MCF 10A (cell line): ENCODE measurements around the gene KCNH4. TPM values are rescaled to one million over a fixed set of nuclear protein-coding genes. Genes with fewer than 3 reads are reported as not detected.

Experiments
- BruUV-seq: library from RNA; stranded (reverse); fragments of 400-500 nt; replicated peaks from 2 replicates; lab custom pipeline; 2021; lab: Mats Ljungman, UMichigan
- CTCF ChIA-PET: fragments of 300-600 bp; sonication (Branson Sonifier 250); formaldehyde crosslinking; extraction: SDS; loops from one replicate; lab custom pipeline; 2021; ENCODE audit warnings: antibody characterized with exemption, inconsistent platforms; lab: Yijun Ruan, JAX
- POLR2A ChIA-PET: fragments of 300-600, 350-650 bp; sonication (Branson Sonifier 250); formaldehyde crosslinking; extraction: SDS; loops from one replicate; lab custom pipeline; 2020; ENCODE audit warnings: antibody characterized with exemption, inconsistent platforms; lab: Yijun Ruan, JAX
- DNase-seq: peaks from one replicate; pipeline ENCODE4 v3.0.0-alpha.2; 2018; ENCODE audit not compliant: unreplicated experiment
- H3K27ac Mint-ChIP-seq: one replicate; pipeline ENCODE4 v1.8.0; 2022; ENCODE audit warnings: mild to moderate bottlenecking, low read depth, mixed read lengths; ENCODE audit not compliant: unreplicated experiment
- H3K27me3 Mint-ChIP-seq: one replicate; pipeline ENCODE4 v1.8.0; 2022; ENCODE audit warnings: mixed read lengths; ENCODE audit not compliant: insufficient read depth, unreplicated experiment
- H3K36me3 Mint-ChIP-seq: one replicate; pipeline ENCODE4 v1.8.0; 2022; ENCODE audit warnings: mild to moderate bottlenecking, moderate library complexity, mixed read lengths; ENCODE audit not compliant: insufficient read depth, unreplicated experiment
- H3K4me1 Mint-ChIP-seq: one replicate; pipeline ENCODE4 v1.8.0; 2022; ENCODE audit warnings: mixed read lengths; ENCODE audit not compliant: insufficient read depth, unreplicated experiment
- H3K4me3 Mint-ChIP-seq: one replicate; pipeline ENCODE4 v1.8.0; 2022; ENCODE audit warnings: mild to moderate bottlenecking, moderate library complexity, mixed read lengths; ENCODE audit not compliant: unreplicated experiment
- H3K9me3 Mint-ChIP-seq: one replicate; pipeline ENCODE4 v1.8.0; 2022; ENCODE audit warnings: mixed read lengths; ENCODE audit not compliant: unreplicated experiment
- intact Hi-C: fragments of 100-400 bp; cut with micrococcal nuclease; formaldehyde crosslinking; loops from 2 replicates; pipeline ENCODE4 v1.14.1; 2022
- total RNA-seq: library from RNA; stranded (reverse); gene quantifications from 2 replicates; pipeline ENCODE4 v1.2.3, GENCODE V29; 2022
- TF ChIP-seq, protein P1 (sequence below): fragments of 200-600 bp; IDR thresholded peaks from one replicate; pipeline ENCODE4 v1.8.0; 2022; ENCODE audit warnings: antibody characterized with exemption, mild to moderate bottlenecking; ENCODE audit not compliant: unreplicated experiment

The KCNH4 gene
- total RNA-seq, 1 experiment from 2014 or later = not detected

DNA sequence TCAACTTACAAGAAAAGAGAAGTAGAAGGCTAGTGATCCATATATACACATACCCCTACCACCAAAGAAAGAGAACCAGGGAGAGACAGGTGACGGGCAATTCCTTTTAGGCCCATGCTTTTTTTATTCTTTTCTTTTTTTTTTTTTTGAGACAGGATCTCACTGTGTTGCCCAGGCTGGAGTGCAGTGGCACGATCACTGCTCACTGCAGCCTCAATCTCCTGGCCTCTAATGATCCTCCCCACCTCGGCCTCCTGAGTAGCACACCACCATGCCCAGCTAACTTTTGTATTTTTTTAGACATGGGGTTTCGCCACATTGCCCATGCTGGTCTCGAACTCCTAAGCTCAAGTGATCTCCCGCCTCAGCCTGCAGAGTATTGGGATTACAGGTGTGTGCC is 53.5 kb downstream of the KCNH4 start:
- Mint-ChIP-seq H3K9me3 (no peaks in the 10 kb centered on the region), H3K36me3 (peaks cover 64% of the 10 kb centered on the region), H3K4me3 (no peak overlapping the region), H3K4me1 (no peaks in the 10 kb centered on the region), H3K27me3 (no peaks in the 10 kb centered on the region), H3K27ac (no peak overlapping the region)
- BruUV-seq = no TSS peak
- TF ChIP-seq, protein P1, sequence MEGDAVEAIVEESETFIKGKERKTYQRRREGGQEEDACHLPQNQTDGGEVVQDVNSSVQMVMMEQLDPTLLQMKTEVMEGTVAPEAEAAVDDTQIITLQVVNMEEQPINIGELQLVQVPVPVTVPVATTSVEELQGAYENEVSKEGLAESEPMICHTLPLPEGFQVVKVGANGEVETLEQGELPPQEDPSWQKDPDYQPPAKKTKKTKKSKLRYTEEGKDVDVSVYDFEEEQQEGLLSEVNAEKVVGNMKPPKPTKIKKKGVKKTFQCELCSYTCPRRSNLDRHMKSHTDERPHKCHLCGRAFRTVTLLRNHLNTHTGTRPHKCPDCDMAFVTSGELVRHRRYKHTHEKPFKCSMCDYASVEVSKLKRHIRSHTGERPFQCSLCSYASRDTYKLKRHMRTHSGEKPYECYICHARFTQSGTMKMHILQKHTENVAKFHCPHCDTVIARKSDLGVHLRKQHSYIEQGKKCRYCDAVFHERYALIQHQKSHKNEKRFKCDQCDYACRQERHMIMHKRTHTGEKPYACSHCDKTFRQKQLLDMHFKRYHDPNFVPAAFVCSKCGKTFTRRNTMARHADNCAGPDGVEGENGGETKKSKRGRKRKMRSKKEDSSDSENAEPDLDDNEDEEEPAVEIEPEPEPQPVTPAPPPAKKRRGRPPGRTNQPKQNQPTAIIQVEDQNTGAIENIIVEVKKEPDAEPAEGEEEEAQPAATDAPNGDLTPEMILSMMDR = no peak
- CTCF ChIA-PET = no interaction called here
- no peak for DNase-seq
- POLR2A ChIA-PET = interaction anchor here (0.6 kb wide), 1 partner anchor 161 kb away, joined by 4 read pairs; no protein-coding TSS in a partner anchor
- intact Hi-C loops = no loop called here

DNA sequence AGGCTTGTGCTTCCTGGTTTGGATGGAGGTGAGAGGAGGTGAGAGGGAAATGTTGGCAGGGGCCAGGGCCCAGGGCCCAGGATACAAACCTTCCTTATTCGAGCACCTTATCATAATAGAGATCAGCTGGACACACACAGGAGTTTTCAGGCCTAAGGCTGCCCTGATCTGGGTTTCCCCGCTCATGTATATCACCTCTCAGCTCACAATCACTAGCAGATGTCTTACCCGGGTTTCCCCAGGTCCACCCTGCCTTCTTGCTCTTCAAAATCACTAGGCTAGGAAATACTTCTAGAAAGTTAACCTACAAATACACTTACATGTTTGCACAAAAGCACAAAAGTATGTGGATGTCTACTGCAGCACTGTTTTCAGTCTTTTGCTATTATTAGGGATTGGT is 54.1 kb downstream of the KCNH4 start:
- Mint-ChIP-seq H3K9me3 (no peaks in the 10 kb centered on the region), H3K27ac (no peak overlapping the region), H3K27me3 (no peaks in the 10 kb centered on the region), H3K4me1 (no peaks in the 10 kb centered on the region), H3K4me3 (no peak overlapping the region), H3K36me3 (peaks cover 63% of the 10 kb centered on the region)
- no TSS peak for BruUV-seq
- ChIA-PET CTCF (interaction anchor here (0.6 kb wide), 1 partner anchor 102 kb away, joined by 3 read pairs; no protein-coding TSS in a partner anchor), POLR2A (no interaction called here)
- no peak for DNase-seq
- TF ChIP-seq, protein P1 = no peak
- intact Hi-C loops = no loop called here

DNA sequence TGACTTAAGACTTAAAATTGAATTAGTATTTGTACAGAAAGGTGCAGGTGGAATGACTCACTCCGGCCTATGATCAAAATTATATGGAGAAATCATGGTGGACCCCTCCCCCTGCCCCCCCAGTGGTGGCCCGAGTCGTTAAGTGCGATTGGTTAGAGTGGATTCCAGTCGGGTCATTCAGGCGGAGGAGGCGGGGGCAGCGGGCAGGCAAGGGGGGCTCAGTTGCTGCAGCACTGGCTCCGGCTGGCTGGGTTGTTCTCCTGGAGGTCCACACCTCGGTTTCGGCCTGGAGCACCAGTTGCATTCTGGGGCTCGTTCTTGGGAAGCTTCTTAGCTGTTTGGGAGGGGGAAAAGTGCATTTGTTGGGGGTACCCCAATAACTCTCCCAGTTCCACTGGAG is 55.4 kb downstream of the KCNH4 start:
- no peak overlapping the region for H3K4me3 Mint-ChIP-seq
- CTCF ChIA-PET = no interaction called here
- intact Hi-C loops = no loop called here

DNA sequence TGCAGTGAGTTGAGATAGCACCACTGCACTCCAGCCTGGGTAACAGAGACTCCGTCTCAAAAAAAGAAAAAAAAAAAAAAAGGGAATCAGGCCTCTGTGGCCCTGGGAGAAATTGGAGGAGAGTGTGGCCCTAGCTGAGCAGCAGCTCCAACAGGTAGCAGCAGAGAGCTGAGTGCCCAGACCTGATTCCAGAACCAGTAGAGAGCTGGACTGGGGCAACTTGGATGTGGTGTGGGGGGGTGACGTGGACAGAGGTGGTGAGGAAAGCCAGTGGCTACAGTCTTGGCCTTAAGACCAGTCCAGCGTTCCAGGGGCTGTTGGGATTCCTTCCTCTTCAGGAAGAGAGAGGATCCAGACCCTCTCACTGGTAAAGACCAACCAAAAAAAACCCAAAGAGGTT is 56.7 kb downstream of the KCNH4 start:
- H3K4me1 Mint-ChIP-seq = peaks cover 6% of the 10 kb centered on the region
- BruUV-seq = no TSS peak
- ChIA-PET CTCF (interaction anchor here (1.8 kb wide), 1 partner anchor 11 kb away, joined by 5 read pairs; no protein-coding TSS in a partner anchor), POLR2A (interaction anchor here (1.2 kb wide), 1 partner anchor 158 kb away, joined by 3 read pairs; the partner anchor contains the start of gene CNP)
- DNase-seq = no peak
- no peaks in the 10 kb centered on the region for H3K9me3 Mint-ChIP-seq
- H3K36me3 Mint-ChIP-seq = peaks cover 46% of the 10 kb centered on the region
- intact Hi-C loops = loop anchor here (5.0 kb wide), 1 partner anchor 403 kb away; no protein-coding TSS in a partner anchor
- no peak overlapping the region for H3K4me3 Mint-ChIP-seq
- no peak overlapping the region for H3K27ac Mint-ChIP-seq
- no peaks in the 10 kb centered on the region for H3K27me3 Mint-ChIP-seq
- TF ChIP-seq, protein P1 = no peak

More for the DNA sequence above, 55.4 kb downstream of the KCNH4 start:
- TF ChIP-seq, protein P1 = no peak
- POLR2A ChIA-PET = no interaction called here
- no peak for DNase-seq
- H3K36me3 Mint-ChIP-seq = peaks cover 58% of the 10 kb centered on the region
- no peak overlapping the region for H3K27ac Mint-ChIP-seq
- no peaks in the 10 kb centered on the region for H3K27me3 Mint-ChIP-seq
- no peaks in the 10 kb centered on the region for H3K9me3 Mint-ChIP-seq
- BruUV-seq = no TSS peak
- H3K4me1 Mint-ChIP-seq = no peaks in the 10 kb centered on the region
